Liver (tissue), 9 donors: ENCODE results near the gene FBXO31. TPM values are rescaled to one million over a fixed set of nuclear protein-coding genes. Genes with fewer than 3 reads are reported as not detected.

Experiments used
- DNase-seq: peaks from one replicate; pipeline ENCODE4 v3.0.0-alpha.2; 2017; ENCODE audit warnings: low spot score
- H3K27ac ChIP-seq, 2 donors: one replicate each; pipeline ENCODE4 v1.7.0; 2013; ENCODE audit warnings: inconsistent platforms in 2 of 2, low read length in 2 of 2, control low read depth in 1 of 2, low read depth in 1 of 2, mild to moderate bottlenecking in 1 of 2
- H3K27me3 ChIP-seq, 4 donors: one replicate each; pipeline versions ENCODE4 v1.6.1 to v1.7.0; 2013; ENCODE audit warnings: low read length in 3 of 4, inconsistent platforms in 1 of 4, mild to moderate bottlenecking in 1 of 4, moderate library complexity in 1 of 4; ENCODE audit not compliant: control insufficient read depth in 4 of 4, insufficient read depth in 4 of 4
- H3K36me3 ChIP-seq, 4 donors: one replicate each; pipeline versions ENCODE4 v1.6.1 to v1.7.0; 2013; ENCODE audit warnings: low read length in 3 of 4, mild to moderate bottlenecking in 3 of 4, low read depth in 1 of 4, moderate library complexity in 1 of 4; ENCODE audit not compliant: control insufficient read depth in 4 of 4, insufficient read depth in 3 of 4
- H3K4me1 ChIP-seq, 4 donors: one replicate each; pipeline versions ENCODE4 v1.6.1 to v1.7.0; 2013; ENCODE audit warnings: low read length in 3 of 4, mild to moderate bottlenecking in 3 of 4, moderate library complexity in 1 of 4; ENCODE audit not compliant: control insufficient read depth in 4 of 4, insufficient read depth in 4 of 4
- H3K4me3 ChIP-seq, 3 donors: one replicate each; pipeline versions ENCODE4 v1.6.1 to v1.7.0; 2013; ENCODE audit warnings: low read length in 3 of 3, control low read depth in 1 of 3, low read depth in 1 of 3, mild to moderate bottlenecking in 1 of 3
- H3K9ac ChIP-seq, 2 donors: one replicate each; pipeline ENCODE4 v1.7.0; 2013; ENCODE audit warnings: low read length in 2 of 2, mild to moderate bottlenecking in 2 of 2, moderate library complexity in 2 of 2, control low read depth in 1 of 2, low read depth in 1 of 2
- H3K9me3 ChIP-seq, 4 donors: one replicate each; pipeline versions ENCODE4 v1.6.1 to v1.7.0; 2013; ENCODE audit warnings: low read length in 3 of 4; ENCODE audit not compliant: control insufficient read depth in 4 of 4
- ATF3 ChIP-seq: IDR thresholded peaks from 2 replicates; pipeline ENCODE4 v1.6.1; 2016; ENCODE audit warnings: antibody characterized with exemption
- CTCF ChIP-seq: fragments of 150-350 bp; IDR thresholded peaks from 2 replicates; pipeline ENCODE4 v1.5.1; 2017; ENCODE audit warnings: improper control_type of control experiment, low read depth, low read length; ENCODE audit not compliant: missing input control
- FOXA1 ChIP-seq: IDR thresholded peaks from 2 replicates; pipeline ENCODE4 v1.6.1; 2016; ENCODE audit warnings: antibody characterized with exemption
- REST ChIP-seq: IDR thresholded peaks from 2 replicates; pipeline ENCODE4 v1.6.1; 2016; ENCODE audit warnings: antibody characterized with exemption, mild to moderate bottlenecking
- RXRA ChIP-seq, 2 donors: IDR thresholded peaks; 2 replicates each; pipeline ENCODE4 v1.6.1; 2017 to 2018; ENCODE audit warnings: antibody characterized with exemption in 2 of 2, mild to moderate bottlenecking in 1 of 2
- SP1 ChIP-seq: IDR thresholded peaks from 2 replicates; pipeline ENCODE4 v1.6.1; 2018; ENCODE audit warnings: antibody characterized with exemption, mild to moderate bottlenecking
- YY1 ChIP-seq: IDR thresholded peaks from 2 replicates; pipeline ENCODE4 v1.6.1; 2016; ENCODE audit warnings: antibody characterized with exemption, mild to moderate bottlenecking
- ZBTB33 ChIP-seq: IDR thresholded peaks from 2 replicates; pipeline ENCODE4 v1.6.1; 2016; ENCODE audit warnings: antibody characterized with exemption
- WGBS: extraction: QIAGEN DNeasy Blood & Tissue Kit; methylation state at CpG from one replicate; pipeline ENCODE4 v1.1.7; 2013; 5-methylcytosine and 5-hydroxymethylcytosine counted together
- polyA plus RNA-seq, 2 donors: library from polyadenylated mRNA; stranded (reverse) in 1 of 2; unstranded in 1 of 2; fragments of 200-250 nt in 1 of 2; fragments of >200 nt in 1 of 2; fragmentation: Nextera tagmentation in 1 of 2; extraction: Ambion mirVana in 1 of 2; gene quantifications; one replicate each; pipeline versions ENCODE4 v1.2.1 to v1.2.3, GENCODE V29; 2013 to 2015
- total RNA-seq, 2 donors: library from RNA; depleted of rRNA; stranded (reverse); fragments of >200 nt; gene quantifications; one replicate each; pipeline ENCODE4 v1.2.3, GENCODE V29; 2014
- donor health status: healthy.
- donor health status: healthy.
- donor health status: healthy.
- donor health status: healthy.
- donor health status: healthy.

Gene FBXO31
- 10 to 100 TPM; 14.3 to 30.3 TPM for total RNA-seq
- 10 to 100 TPM; 13.2 to 21.8 TPM for polyA plus RNA-seq

GRCh38 chr16:87383505-87384161 is at the start of gene FBXO31:
FBXO31 (minus strand) TSS chr16:87383776; CDS start chr16:87383744, 32 bp downstream.
- WGBS: under 1% methylated on average over 92 of the region's 92 CpGs
- no peaks in the 10 kb centered on the region for H3K9me3 ChIP-seq
- peak; percentile 95 for DNase-seq
- peak within 1 kb of the TSS; percentile 77 to 96 (median 93) for H3K4me3 ChIP-seq
- no peaks in the 10 kb centered on the region for H3K36me3 ChIP-seq
- peak within 1 kb of the TSS; percentile 95 for H3K27ac ChIP-seq
- TF ChIP-seq SP1: peak; percentile 35
- peak; percentile 46 for TF ChIP-seq REST
- no peak for TF ChIP-seq YY1
- peak in 1 of 2 donors; percentile 24 for TF ChIP-seq RXRA (IDR thresholded peaks at IDR 0.05)
- TF ChIP-seq ATF3: peak; percentile 99
- TF ChIP-seq FOXA1: no peak
- no peak for TF ChIP-seq CTCF
- TF ChIP-seq ZBTB33: no peak
- peak within 1 kb of the TSS; percentile 74 to 83 for H3K9ac ChIP-seq
- no peaks in the 10 kb centered on the region for H3K27me3 ChIP-seq
- H3K4me1 ChIP-seq: peaks cover 18 to 47% (median 38%) of the 10 kb centered on the region in 4 donors

GRCh38 chr16:87432330-87432915 is 48.8 kb upstream of the FBXO31 start:
- H3K9ac ChIP-seq: no peak overlapping the region
- H3K4me1 ChIP-seq: peaks cover 0 to 4% (median 3%) of the 10 kb centered on the region in 4 donors
- TF ChIP-seq YY1: no peak
- no peak overlapping the region for H3K4me3 ChIP-seq
- no peaks in the 10 kb centered on the region for H3K9me3 ChIP-seq
- H3K27me3 ChIP-seq: no peaks in the 10 kb centered on the region
- no peak for DNase-seq
- 95% methylated on average over 15 of the region's 15 CpGs for WGBS
- H3K36me3 ChIP-seq: peaks cover 4 to 16% (median 12%) of the 10 kb centered on the region in 4 donors
- H3K27ac ChIP-seq: no peak overlapping the region
